GM12892 (cell line): ENCODE data around the gene PKHD1.

ENCODE experiments used
- POLR2A ChIP-seq: IDR thresholded peaks from 2 replicates; pipeline ENCODE4 v1.6.1; 2011; ENCODE audit warnings: low read depth, low read length, control low read depth
- POLR2AphosphoS5 ChIP-seq: IDR thresholded peaks from 2 replicates; pipeline ENCODE4 v1.6.1; 2011; ENCODE audit warnings: low read depth, low read length, control low read depth
- TAF1 ChIP-seq: IDR thresholded peaks from 2 replicates; pipeline ENCODE4 v1.6.1; 2011; ENCODE audit warnings: low read depth, mild to moderate bottlenecking, control low read depth, low read length, borderline replicate concordance

GRCh38 chr6:51711876-51712275 is 375.5 kb downstream of the PKHD1 start:
- TF ChIP-seq POLR2AphosphoS5 (no peak), POLR2A (no peak), TAF1 (no peak)
